Breast epithelium (tissue), 3 donors: ENCODE results near the gene UNK.

Experiments used
- CTCF ChIP-seq, 3 donors: fragments of 450-650 bp; IDR thresholded peaks; one replicate each; pipeline ENCODE4 v1.5.1; 2016 to 2017; ENCODE audit warnings: antibody characterized with exemption in 3 of 3, mild to moderate bottlenecking in 3 of 3, moderate library complexity in 3 of 3
- POLR2A ChIP-seq: fragments of 450-650 bp; IDR thresholded peaks from one replicate; pipeline ENCODE4 v1.6.1; 2016; ENCODE audit warnings: antibody characterized with exemption, mild to moderate bottlenecking, moderate library complexity

GRCh38 chr17:75839942-75840798 lies 55.6 kb downstream of the UNK start:
- TF ChIP-seq POLR2A, result no peak
- no peak for TF ChIP-seq CTCF (IDR thresholded peaks at IDR 0.05)
